ENCODE measurements around the gene AMDHD1.

AMDHD1 gene

GRCh38 chr12:95995238-95996031 is 52.3 kb downstream of the AMDHD1 start:
- DNase-seq (ENCODE audit: low read depth in 2 of 2): no peak

- no peak for DNase-seq (ENCODE audit: low read depth in 2 of 2)
These were observed 53.0 kb downstream of the AMDHD1 start, which contains the start of gene HAL for GRCh38 chr12:95996034-95996658. TSS of gene HAL (minus strand) at chr12:95996344. CDS start at chr12:95995910, 434 bp downstream.

GRCh38 chr12:95997276-95997675 is 54.1 kb downstream of the AMDHD1 start:
- no peak for DNase-seq (ENCODE audit: low read depth in 2 of 2)

DNA sequence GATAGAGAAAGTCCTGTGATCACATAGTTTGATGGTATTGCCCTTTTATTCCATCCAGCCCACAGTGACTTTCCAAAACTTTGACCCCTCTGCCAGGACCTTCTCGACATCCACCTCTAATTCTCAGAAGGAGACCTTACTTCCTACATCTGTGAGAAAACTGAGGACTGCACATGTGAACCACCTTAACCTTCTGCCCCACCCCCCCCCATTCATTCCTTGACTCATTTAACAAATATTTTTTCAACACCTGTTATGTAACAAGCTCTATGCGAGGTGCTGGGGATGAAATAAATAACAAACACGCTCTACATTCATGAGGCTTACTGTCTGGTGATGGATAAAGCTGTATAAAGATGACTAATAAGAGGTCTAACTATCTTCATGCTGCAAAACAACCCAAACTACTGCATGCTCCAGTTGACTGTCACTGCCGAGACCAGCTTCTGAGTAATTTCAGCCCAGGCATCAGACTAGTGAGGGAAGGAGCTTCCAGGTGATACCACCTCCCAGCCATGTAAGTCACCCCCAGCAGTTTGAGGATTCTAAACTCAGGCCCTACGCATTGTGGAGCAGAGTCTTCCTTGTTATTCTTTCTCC is 54.9 kb downstream of the AMDHD1 start:
- no peak for DNase-seq (ENCODE audit: low read depth in 2 of 2)

DNA sequence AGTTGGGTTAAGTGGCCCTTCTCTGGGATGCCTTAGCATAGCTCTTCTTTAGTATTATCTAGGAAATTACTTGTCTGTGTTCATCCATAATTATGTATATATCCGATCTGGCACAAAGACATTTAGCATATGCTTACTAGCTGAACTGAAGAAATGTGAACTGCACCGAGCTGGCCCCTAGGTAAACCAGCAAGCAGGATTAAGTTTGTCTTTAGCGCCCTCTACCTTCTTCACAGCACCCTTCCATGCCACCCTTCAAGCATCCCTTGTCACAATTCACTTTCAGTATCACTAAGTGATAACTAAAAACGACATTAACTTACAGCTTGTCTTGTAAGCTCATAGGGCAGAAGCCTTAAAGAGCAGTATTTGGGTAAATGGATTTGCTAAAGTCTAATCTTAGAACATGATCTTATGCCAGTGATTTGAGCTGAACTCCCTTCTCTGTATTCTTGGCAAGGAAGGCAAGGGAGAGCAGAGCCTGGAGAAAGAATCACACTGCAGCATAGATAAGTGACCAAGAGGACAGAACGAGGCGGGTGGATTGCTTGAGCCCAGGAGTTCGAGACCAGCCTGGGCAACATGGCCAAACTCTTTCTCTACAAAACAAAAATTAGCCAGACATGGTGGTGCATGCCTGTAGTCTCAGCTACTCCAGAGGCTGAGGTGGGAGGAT is 55.6 kb downstream of the AMDHD1 start:
- DNase-seq (ENCODE audit: low read depth in 2 of 2): peak in 1 of 2 donors; percentile 5

DNA sequence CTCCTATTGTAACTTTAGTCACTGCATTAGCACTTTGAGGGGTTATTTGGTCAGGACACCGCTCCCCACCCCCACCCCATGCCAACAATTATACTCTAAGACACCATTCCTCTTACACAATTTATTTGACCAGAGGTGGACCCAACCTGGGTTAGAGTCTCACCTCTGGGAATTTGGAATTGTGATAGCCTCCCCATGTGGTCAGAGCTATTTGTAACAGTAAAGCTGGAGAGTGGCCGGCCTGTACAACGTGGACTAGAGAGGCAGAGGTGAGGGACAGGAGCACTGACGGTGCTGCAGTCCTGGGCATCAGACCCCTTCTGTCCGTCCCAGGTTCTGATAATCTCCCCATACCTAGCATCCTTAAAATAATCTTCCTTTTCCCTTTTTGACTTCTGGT is 56.4 kb downstream of the AMDHD1 start:
- DNase-seq (ENCODE audit: low read depth in 2 of 2): no peak

GRCh38 chr12:96000858-96001257 is 57.7 kb downstream of the AMDHD1 start:
- DNase-seq (ENCODE audit: low read depth in 2 of 2): no peak

- no peak for DNase-seq (ENCODE audit: low read depth in 2 of 2)
These were observed 63.6 kb downstream of the AMDHD1 start for GRCh38 chr12:96006727-96007126.

DNA sequence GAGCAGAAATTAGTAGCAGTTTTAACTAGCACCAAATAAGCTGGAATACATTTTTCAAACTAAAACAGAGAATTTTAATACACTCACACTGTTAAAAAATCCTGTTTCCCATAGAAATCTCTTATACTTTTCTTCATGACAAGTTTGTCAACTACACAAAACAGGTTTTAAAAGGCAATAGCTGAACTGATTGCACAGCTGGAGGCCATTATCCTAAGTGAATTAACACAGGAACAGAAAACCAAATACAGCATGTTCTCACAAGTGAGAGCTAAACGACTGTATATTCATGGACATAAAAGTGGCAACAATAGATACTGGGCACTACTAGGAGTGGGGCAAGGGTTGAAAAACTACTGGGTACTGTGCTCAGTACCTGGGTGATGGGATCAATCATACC is 64.6 kb downstream of the AMDHD1 start:
- DNase-seq (ENCODE audit: low read depth in 2 of 2): no peak

DNA sequence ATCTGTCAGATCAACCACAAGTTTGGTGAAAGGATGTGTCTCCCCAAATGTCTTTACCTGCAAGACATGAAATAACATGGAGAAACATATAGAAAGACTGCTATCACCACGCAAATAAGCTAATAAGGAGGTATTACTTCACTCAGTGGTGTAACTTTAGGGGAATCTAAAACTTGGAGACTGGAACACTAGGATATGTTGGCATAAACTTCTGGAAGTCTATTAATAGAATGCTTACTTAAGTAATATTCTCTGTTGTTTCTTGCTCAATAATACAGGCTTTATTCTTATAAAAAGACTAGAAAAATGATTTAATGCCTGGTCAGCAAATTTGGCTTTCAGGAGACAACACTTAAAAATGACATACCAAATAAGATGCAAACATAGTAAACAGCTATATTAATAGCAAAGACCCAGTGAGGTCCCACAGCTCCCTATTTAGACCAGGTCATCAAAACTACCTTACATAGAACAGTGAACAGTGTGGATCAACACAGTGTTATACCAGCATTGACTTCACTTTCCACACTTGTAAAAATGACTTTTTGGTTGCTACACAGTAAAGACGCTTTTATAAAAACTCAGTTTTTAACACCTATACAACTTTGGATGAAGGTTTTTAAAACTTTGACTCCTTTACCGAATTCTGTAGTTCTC is 71.9 kb downstream of the AMDHD1 start:
- DNase-seq (ENCODE audit: low read depth in 2 of 2): no peak

- no peak for DNase-seq (ENCODE audit: low read depth in 2 of 2)
These were observed 72.5 kb downstream of the AMDHD1 start for GRCh38 chr12:96015672-96016071.
